PFSK-1 (cell line): ENCODE measurements around the gene NOP16.

Source experiments
- FOXP2 ChIP-seq: optimal IDR thresholded peaks from 2 replicates; pipeline ENCODE3; 2011; ENCODE audit warnings: borderline replicate concordance, control low read depth, inconsistent platforms; ENCODE audit not compliant: insufficient read depth; ENCODE audit errors: extremely low read length, extremely low read depth
- POLR2AphosphoS5 ChIP-seq: IDR thresholded peaks from 2 replicates; pipeline ENCODE4 v1.6.1; 2012; ENCODE audit warnings: low read depth, mild to moderate bottlenecking, control low read depth, low read length, moderate library complexity
- SIN3A ChIP-seq: IDR thresholded peaks from 2 replicates; pipeline ENCODE4 v1.6.1; 2012; ENCODE audit warnings: mild to moderate bottlenecking, low read length, moderate library complexity, borderline replicate concordance; ENCODE audit not compliant: insufficient read depth
- TAF1 ChIP-seq: IDR thresholded peaks from 2 replicates; pipeline ENCODE4 v1.6.1; 2012; ENCODE audit warnings: low read length, control low read depth, borderline replicate concordance; ENCODE audit not compliant: insufficient read depth
- TF ChIP-seq, protein P1 (sequence below), 2 experiments: IDR thresholded peaks; 2 replicates each; pipeline versions ENCODE4 v1.6.1 to v1.8.0; 2011 to 2012; ENCODE audit warnings: low read depth in 2 of 2, low read length in 2 of 2, control low read depth in 1 of 2, inconsistent platforms in 1 of 2, mild to moderate bottlenecking in 1 of 2, moderate library complexity in 1 of 2; ENCODE audit not compliant: insufficient read depth in 1 of 2

Gene NOP16

DNA sequence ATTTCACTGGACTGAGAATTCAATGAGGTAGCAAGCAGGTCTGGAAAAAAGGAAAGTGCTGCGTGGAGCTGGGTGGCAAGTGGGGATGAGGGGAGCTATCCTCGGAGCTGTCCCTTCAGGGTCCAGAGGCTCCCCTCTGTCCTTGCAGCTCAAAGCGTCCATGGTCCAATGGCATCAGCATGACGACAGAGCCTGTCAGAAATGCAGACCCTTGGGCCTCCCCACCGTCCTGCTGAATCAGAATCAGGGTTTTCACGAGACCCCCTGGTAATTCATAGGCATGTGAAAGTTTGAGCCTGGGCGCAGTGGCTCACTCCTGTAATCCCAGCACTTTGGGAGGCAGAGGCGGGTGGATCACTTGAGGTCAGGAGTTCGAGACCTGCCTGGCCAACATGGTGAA lies 5.7 kb upstream of the NOP16 start:
- TF ChIP-seq, protein P1, sequence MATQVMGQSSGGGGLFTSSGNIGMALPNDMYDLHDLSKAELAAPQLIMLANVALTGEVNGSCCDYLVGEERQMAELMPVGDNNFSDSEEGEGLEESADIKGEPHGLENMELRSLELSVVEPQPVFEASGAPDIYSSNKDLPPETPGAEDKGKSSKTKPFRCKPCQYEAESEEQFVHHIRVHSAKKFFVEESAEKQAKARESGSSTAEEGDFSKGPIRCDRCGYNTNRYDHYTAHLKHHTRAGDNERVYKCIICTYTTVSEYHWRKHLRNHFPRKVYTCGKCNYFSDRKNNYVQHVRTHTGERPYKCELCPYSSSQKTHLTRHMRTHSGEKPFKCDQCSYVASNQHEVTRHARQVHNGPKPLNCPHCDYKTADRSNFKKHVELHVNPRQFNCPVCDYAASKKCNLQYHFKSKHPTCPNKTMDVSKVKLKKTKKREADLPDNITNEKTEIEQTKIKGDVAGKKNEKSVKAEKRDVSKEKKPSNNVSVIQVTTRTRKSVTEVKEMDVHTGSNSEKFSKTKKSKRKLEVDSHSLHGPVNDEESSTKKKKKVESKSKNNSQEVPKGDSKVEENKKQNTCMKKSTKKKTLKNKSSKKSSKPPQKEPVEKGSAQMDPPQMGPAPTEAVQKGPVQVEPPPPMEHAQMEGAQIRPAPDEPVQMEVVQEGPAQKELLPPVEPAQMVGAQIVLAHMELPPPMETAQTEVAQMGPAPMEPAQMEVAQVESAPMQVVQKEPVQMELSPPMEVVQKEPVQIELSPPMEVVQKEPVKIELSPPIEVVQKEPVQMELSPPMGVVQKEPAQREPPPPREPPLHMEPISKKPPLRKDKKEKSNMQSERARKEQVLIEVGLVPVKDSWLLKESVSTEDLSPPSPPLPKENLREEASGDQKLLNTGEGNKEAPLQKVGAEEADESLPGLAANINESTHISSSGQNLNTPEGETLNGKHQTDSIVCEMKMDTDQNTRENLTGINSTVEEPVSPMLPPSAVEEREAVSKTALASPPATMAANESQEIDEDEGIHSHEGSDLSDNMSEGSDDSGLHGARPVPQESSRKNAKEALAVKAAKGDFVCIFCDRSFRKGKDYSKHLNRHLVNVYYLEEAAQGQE (IDR thresholded peaks at IDR 0.05; ENCODE audit: insufficient read depth in 1 of 2, low read depth in 2 of 2, low read length in 2 of 2) = no peak
- TF ChIP-seq FOXP2 (no peak), SIN3A (no peak), TAF1 (no peak), POLR2AphosphoS5 (no peak)

GRCh38 chr5:176392526-176392925 lies 4.1 kb upstream of the NOP16 start:
- TF ChIP-seq TAF1 (no peak), SIN3A (no peak), FOXP2 (no peak), POLR2AphosphoS5 (no peak)
- TF ChIP-seq, protein P1 (IDR thresholded peaks at IDR 0.05; ENCODE audit: insufficient read depth in 1 of 2, low read depth in 2 of 2, low read length in 2 of 2) = no peak

DNA sequence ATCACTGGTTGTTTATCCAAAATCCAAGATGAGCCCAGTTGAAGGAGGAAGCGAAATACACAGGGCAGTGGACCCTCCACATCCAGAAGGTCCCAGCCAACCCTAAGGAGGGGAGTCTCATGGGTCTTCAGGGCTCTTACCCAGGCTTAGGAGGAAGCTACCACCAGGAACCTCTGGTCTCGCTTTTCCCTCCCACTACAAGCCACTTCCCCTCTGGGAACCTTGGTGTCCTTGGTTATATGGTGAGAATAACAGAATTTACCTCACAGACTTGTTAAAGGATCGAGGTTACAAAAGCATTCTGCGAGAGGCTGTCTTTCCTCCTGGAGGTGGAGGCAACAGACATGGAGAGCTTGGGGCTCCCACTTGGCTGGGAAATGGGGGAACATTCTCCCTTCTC lies 3.6 kb upstream of the NOP16 start:
- TF ChIP-seq, protein P1 (IDR thresholded peaks at IDR 0.05; ENCODE audit: insufficient read depth in 1 of 2, low read depth in 2 of 2, low read length in 2 of 2) = no peak
- TF ChIP-seq FOXP2 (no peak), POLR2AphosphoS5 (no peak), TAF1 (no peak), SIN3A (no peak)

DNA sequence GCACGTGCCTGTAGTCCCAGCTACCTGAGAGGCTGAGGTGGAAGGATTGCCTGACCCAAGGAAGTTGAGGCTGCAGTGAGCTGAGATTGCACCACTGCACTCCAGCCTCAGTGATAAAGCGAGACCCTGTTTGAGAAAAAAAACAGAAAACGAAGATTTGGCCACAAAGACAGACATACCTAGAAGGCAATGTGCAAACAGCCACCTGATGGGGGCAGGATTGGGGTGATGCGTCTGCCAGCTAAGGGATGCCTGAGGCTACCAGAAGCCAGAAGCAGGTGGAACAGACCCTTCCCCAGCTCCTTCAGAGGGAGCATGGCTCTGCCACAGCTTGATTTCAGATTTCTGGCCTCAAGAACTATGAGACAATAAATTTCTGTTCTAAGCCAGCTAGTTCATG lies 3.1 kb upstream of the NOP16 start:
- TF ChIP-seq SIN3A (no peak), FOXP2 (no peak), TAF1 (no peak), POLR2AphosphoS5 (no peak)
- TF ChIP-seq, protein P1 (IDR thresholded peaks at IDR 0.05; ENCODE audit: insufficient read depth in 1 of 2, low read depth in 2 of 2, low read length in 2 of 2) = no peak
